ENCODE data around the gene GIPC1. TPM values are rescaled to one million over a fixed set of nuclear protein-coding genes. Genes with fewer than 3 reads are reported as not detected.

Gene GIPC1
- total RNA-seq, 1 experiment from 2014 or later = 59.4 TPM

DNA sequence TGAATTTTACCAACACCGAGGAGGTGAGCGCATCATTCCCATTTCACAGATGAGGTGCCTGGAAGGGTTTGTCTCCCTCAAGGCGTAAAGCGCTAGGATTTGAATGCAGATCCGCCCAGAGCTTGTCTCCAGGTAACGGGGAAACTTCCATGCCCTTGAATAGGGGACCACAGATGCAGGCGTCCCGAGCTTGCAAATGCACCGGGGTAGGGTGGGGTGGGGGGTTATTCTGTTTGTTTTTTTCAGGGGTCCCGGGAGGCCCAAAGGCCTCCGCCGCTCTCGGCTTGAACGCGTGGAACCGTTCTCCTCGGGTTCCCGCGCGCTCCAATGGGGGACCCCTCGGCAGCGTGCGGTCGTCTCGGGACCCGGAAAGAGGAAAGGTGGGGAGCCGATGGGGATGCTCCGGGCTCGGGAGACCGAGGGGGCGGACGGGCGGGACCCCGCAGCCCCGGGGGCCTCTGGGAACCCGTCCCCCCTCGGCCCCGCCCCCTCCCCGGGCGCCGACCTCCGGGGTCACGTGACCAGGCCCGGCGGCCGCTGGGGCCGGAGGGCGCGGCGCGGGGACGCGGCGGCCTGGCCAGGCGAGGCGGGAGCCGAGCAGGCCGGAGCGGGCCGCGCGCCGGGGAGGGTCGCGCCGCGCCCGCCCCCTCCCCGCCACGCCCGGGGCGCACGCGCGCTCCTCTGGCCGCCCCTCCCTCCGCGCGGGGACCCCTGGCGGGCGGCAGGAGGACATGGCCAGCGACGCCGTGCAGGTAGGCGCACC lies 63.0 kb downstream of the GIPC1 start, which contains the start of gene PKN1:
PKN1 (plus strand) TSS at position 516 of the 763 bp plus-strand sequence; CDS start at position 732, 216 bp downstream.
- Histone ChIP-seq H3K36me3 (ENCODE audit: insufficient read depth, low read length, poor library complexity, severe bottlenecking) (no peaks in the 10 kb centered on the region), H3K27ac (ENCODE audit: low read depth, low read length, poor library complexity, severe bottlenecking) (peak within 1 kb of the TSS; percentile 72), H3K4me1 (ENCODE audit: insufficient read depth, low read length, poor library complexity, severe bottlenecking) (peaks cover 7% of the 10 kb centered on the region), H3K27me3 (replicated peaks; ENCODE audit: insufficient read depth, low read depth, low read length, poor library complexity) (no peaks in the 10 kb centered on the region), H3K9me3 (ENCODE audit: low read depth, low read length, poor library complexity, severe bottlenecking) (no peaks in the 10 kb centered on the region), H3K4me3 (ENCODE audit: low read depth, low read length, poor library complexity, severe bottlenecking) (peak within 1 kb of the TSS; percentile 89)
- intact Hi-C loops (cut with micrococcal nuclease; ENCODE audit: unreplicated experiment) = no loop called here
- ChIA-PET CTCF (interaction anchor here (0.6 kb wide), 2 partner anchors 849 to 1622 kb away, joined by 3 to 5 read pairs; no protein-coding TSS in a partner anchor), POLR2A (ENCODE audit: low non-redundant PET) (no interaction called here)
- DNase-seq (ENCODE audit: low spot score) = peak; percentile 57
- BruUV-seq (replicated peaks) = no TSS peak
- TF ChIP-seq, protein P1, sequence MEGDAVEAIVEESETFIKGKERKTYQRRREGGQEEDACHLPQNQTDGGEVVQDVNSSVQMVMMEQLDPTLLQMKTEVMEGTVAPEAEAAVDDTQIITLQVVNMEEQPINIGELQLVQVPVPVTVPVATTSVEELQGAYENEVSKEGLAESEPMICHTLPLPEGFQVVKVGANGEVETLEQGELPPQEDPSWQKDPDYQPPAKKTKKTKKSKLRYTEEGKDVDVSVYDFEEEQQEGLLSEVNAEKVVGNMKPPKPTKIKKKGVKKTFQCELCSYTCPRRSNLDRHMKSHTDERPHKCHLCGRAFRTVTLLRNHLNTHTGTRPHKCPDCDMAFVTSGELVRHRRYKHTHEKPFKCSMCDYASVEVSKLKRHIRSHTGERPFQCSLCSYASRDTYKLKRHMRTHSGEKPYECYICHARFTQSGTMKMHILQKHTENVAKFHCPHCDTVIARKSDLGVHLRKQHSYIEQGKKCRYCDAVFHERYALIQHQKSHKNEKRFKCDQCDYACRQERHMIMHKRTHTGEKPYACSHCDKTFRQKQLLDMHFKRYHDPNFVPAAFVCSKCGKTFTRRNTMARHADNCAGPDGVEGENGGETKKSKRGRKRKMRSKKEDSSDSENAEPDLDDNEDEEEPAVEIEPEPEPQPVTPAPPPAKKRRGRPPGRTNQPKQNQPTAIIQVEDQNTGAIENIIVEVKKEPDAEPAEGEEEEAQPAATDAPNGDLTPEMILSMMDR (conservative IDR thresholded peaks at IDR 0.05; ENCODE audit: low read depth, low read length) = no peak
- TF ChIP-seq EZH2 (IDR thresholded peaks at IDR 0.05; ENCODE audit: borderline replicate concordance, low read depth, low read length, poor library complexity, severe bottlenecking) = no peak

DNA sequence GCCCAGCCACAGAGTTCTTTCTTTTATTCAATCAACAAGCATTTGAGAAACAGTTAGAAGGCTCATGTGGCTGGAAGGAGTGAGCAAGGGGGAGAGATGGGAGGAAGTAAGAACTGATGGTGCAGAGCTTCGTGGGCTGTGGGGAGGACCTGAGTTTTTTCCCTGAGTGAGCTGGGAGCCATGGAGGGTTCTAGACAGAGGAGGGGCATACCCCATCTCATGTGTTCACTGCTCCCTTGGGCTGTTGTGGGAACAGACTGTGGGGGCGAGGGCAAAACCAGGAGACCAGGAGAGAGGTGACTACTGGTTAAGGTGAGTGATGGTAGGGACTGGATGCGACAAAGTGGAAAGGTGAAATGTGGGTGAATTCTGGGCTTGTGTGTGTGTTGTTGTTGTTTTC lies 65.2 kb downstream of the GIPC1 start:
- no peak for DNase-seq (ENCODE audit: low spot score)
- no TSS peak for BruUV-seq (replicated peaks)
- intact Hi-C loops (cut with micrococcal nuclease; ENCODE audit: unreplicated experiment) = no loop called here
- Histone ChIP-seq H3K4me3 (ENCODE audit: low read depth, low read length, poor library complexity, severe bottlenecking) (no peak overlapping the region), H3K27ac (ENCODE audit: low read depth, low read length, poor library complexity, severe bottlenecking) (no peak overlapping the region), H3K4me1 (ENCODE audit: insufficient read depth, low read length, poor library complexity, severe bottlenecking) (peaks cover 7% of the 10 kb centered on the region), H3K36me3 (ENCODE audit: insufficient read depth, low read length, poor library complexity, severe bottlenecking) (no peaks in the 10 kb centered on the region), H3K9me3 (ENCODE audit: low read depth, low read length, poor library complexity, severe bottlenecking) (no peaks in the 10 kb centered on the region), H3K27me3 (replicated peaks; ENCODE audit: insufficient read depth, low read depth, low read length, poor library complexity) (no peaks in the 10 kb centered on the region)
- TF ChIP-seq EZH2 (IDR thresholded peaks at IDR 0.05; ENCODE audit: borderline replicate concordance, low read depth, low read length, poor library complexity, severe bottlenecking) = no peak
- TF ChIP-seq, protein P1 (conservative IDR thresholded peaks at IDR 0.05; ENCODE audit: low read depth, low read length) = no peak
- ChIA-PET CTCF (interaction anchor here (0.7 kb wide), 1 partner anchor 55 kb away, joined by 4 read pairs; no protein-coding TSS in a partner anchor), POLR2A (ENCODE audit: low non-redundant PET) (interaction anchor here (0.7 kb wide), 1 partner anchor 14 kb away, joined by 3 read pairs; no protein-coding TSS in a partner anchor)

DNA sequence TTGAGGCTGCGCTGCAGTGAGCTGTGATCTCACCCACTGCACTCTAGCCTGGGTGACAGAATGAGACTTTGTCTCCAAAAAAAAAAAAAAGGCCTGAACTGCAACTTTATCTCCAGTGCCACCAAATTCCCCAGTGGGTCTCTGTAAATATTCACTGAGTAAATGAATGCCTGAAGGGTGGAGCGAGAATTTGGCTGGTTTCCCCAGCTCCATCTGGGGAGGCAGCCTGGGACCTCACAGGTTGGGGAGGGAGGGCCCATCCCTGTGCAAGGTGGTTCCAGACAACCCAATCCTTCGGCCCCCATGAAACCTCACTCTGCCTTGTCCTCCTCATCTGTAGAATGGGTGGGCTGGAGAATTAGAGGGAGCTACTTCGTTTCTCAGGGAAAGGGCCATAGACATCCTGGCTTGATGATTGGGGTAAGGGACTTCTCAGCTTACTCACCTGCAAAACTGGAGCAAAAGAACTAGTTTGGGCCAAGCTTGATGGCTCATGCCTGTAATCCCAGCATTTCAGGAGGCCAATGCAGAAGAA lies 67.0 kb downstream of the GIPC1 start:
- BruUV-seq (replicated peaks) = no TSS peak
- POLR2A ChIA-PET (ENCODE audit: low non-redundant PET) = no interaction called here
- Histone ChIP-seq H3K4me1 (ENCODE audit: insufficient read depth, low read length, poor library complexity, severe bottlenecking) (peaks cover 2% of the 10 kb centered on the region), H3K27ac (ENCODE audit: low read depth, low read length, poor library complexity, severe bottlenecking) (no peak overlapping the region), H3K36me3 (ENCODE audit: insufficient read depth, low read length, poor library complexity, severe bottlenecking) (no peaks in the 10 kb centered on the region), H3K27me3 (replicated peaks; ENCODE audit: insufficient read depth, low read depth, low read length, poor library complexity) (no peaks in the 10 kb centered on the region), H3K9me3 (ENCODE audit: low read depth, low read length, poor library complexity, severe bottlenecking) (no peaks in the 10 kb centered on the region), H3K4me3 (ENCODE audit: low read depth, low read length, poor library complexity, severe bottlenecking) (no peak overlapping the region)
- CTCF ChIA-PET = no interaction called here
- TF ChIP-seq, protein P1 (conservative IDR thresholded peaks at IDR 0.05; ENCODE audit: low read depth, low read length) = no peak
- TF ChIP-seq EZH2 (IDR thresholded peaks at IDR 0.05; ENCODE audit: borderline replicate concordance, low read depth, low read length, poor library complexity, severe bottlenecking) = no peak
- no peak for DNase-seq (ENCODE audit: low spot score)
- intact Hi-C loops (cut with micrococcal nuclease; ENCODE audit: unreplicated experiment) = no loop called here

Small RNA genes within 50 kb of the gene (microRNA-seq; reads per million reads assigned to microRNA genes)
- not detected for gene MIR639

Other genes with a start within 250 kb of the GIPC1 start
- 45.7 and 51.7 TPM in 2 replicates for gene ADGRE5, start 114.7 kb downstream of the GIPC1 start, total RNA-seq (2021)
- gene DDX39A, start 76.8 kb downstream of the GIPC1 start, total RNA-seq (2021) = 190 and 223 TPM in 2 replicates
- gene PKN1, start 62.8 kb downstream of the GIPC1 start, total RNA-seq (2021) = 91.4 and 127 TPM in 2 replicates
- gene PTGER1, start 20.8 kb downstream of the GIPC1 start, total RNA-seq (2021) = 0.72 TPM in 1 of 2 replicates, not detected in the other
- gene DNAJB1, start 22.3 kb upstream of the GIPC1 start, total RNA-seq (2021) = 105 and 122 TPM in 2 replicates
- 189 and 203 TPM in 2 replicates for gene TECR, start 33.5 kb upstream of the GIPC1 start, total RNA-seq (2021)
- gene NDUFB7, start 75.9 kb upstream of the GIPC1 start, total RNA-seq (2021) = 180 and 196 TPM in 2 replicates
- not detected in 2 replicates for gene CLEC17A, start 87.0 kb upstream of the GIPC1 start, total RNA-seq (2021)
- gene ADGRE3, start 178.7 kb upstream of the GIPC1 start, total RNA-seq (2021) = not detected in 2 replicates
- 19.2 TPM in 2 replicates for gene ZNF333, start 193.9 kb upstream of the GIPC1 start, total RNA-seq (2021)

All from A673 (cell line).